ENCODE measurements around the gene SLC12A7. TPM values are rescaled to one million over a fixed set of nuclear protein-coding genes. Genes with fewer than 3 reads are reported as not detected.

SLC12A7 gene
- total and polyA plus RNA-seq, 2 of the 13 experiments (the other 11 are each of a cell fraction or from before 2014, with no cell fraction given) = 14.0 to 18.5 TPM

DNA sequence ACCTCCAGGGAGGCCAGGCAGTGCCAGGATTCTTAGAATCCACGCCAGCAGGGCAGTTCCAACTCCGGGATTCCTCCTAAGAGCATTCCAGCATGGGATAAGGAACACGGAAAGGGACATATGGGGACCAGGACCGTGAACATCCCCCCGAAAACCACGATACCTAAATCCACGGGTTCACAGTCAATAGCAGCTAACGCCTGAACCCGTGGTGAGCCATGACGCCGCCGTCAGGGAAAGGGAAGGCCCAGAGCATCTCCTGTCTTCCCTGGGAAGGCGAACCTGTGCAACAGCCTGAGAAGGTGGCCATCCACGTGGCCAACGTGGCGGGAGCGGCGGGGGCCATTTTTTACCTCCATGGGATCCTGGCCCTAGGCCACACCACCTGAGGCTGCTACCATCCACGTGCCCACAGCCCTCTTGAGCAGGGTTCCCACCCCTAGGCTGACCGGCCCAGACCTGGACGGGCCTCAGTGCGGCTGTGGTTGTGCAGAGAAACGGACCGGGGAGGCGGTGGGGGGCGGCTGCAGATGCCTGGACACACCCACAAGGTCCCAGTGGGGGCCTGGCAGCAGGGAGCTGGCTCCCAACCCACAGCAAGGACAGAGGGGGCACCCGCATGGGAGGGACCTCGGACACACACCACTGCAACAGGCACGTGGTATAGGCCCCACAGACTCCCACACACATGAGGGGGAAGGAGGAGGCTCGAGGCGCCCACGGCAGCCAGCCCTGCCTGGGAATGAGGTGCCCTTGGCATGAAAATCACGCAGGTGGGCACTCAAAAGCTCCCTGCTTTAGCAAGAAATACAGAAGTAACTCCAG lies 42.8 kb downstream of the SLC12A7 start:
- Histone ChIP-seq H3K27me3 (ENCODE audit: control insufficient read depth in 1 of 2, insufficient read depth in 2 of 2, low read length in 2 of 2) (no peaks in the 10 kb centered on the region), H3K27ac (ENCODE audit: extremely low read length, insufficient read depth, low read length) (no peak overlapping the region), H4K20me1 (ENCODE audit: insufficient read depth, low read length) (no peaks in the 10 kb centered on the region), H3K4me2 (ENCODE audit: low read depth, low read length) (no peak overlapping the region), H3K4me3 (replicated peaks in 1 of 3; ENCODE audit: insufficient read depth in 1 of 3, low read depth in 2 of 3, low read length in 3 of 3) (no peak overlapping the region), H3K79me2 (ENCODE audit: insufficient read depth, low read length) (no peaks in the 10 kb centered on the region), H3K9me3 (ENCODE audit: low read length) (no peaks in the 10 kb centered on the region), H3K4me1 (ENCODE audit: insufficient read depth, low read length) (no peaks in the 10 kb centered on the region), H2AFZ (ENCODE audit: low read length) (no peak overlapping the region), H3K9ac (ENCODE audit: insufficient read depth, low read depth, low read length) (no peak overlapping the region), H3K36me3 (replicated peaks in 1 of 2; ENCODE audit: control insufficient read depth in 1 of 2, insufficient read depth in 2 of 2, low read length in 2 of 2) (peaks cover 17 to 53% of the 10 kb centered on the region in 2 experiments; a peak in 4 of 5 replicates)
- no peak for TF ChIP-seq SIX1 (CRISPR knock-in tag; IDR thresholded peaks at IDR 0.05; ENCODE audit: borderline replicate concordance)
- TF ChIP-seq HMG20A (CRISPR knock-in tag; IDR thresholded peaks at IDR 0.05; ENCODE audit: borderline replicate concordance) = no peak
- no peak for TF ChIP-seq ZNF205 (CRISPR knock-in tag; IDR thresholded peaks at IDR 0.05)
- no TSS peak for BruUV-seq (replicated peaks)
- FAIRE-seq (no peak), DNase-seq (ENCODE audit: low spot score) (no peak), ATAC-seq (no peak)
- CTCF ChIA-PET (ENCODE audit: low intra/inter-chr PET ratio, low total read pairs) = no interaction called here
- intact Hi-C loops (cut with micrococcal nuclease; ENCODE audit: unreplicated experiment) = no loop called here
- 96% methylated on average over 19 of the region's 33 CpGs for WGBS (ENCODE audit: low lambda C conversion rate)
- in situ Hi-C loops (cut with HindIII; ENCODE audit: extremely low pct_ligation_motif_present, low pct_unique_long_range_greater_than_20kb) = loop anchor here (5.0 kb wide), 1 partner anchor 33 kb away; no protein-coding TSS in a partner anchor
- POLR2A ChIA-PET = no interaction called here

DNA sequence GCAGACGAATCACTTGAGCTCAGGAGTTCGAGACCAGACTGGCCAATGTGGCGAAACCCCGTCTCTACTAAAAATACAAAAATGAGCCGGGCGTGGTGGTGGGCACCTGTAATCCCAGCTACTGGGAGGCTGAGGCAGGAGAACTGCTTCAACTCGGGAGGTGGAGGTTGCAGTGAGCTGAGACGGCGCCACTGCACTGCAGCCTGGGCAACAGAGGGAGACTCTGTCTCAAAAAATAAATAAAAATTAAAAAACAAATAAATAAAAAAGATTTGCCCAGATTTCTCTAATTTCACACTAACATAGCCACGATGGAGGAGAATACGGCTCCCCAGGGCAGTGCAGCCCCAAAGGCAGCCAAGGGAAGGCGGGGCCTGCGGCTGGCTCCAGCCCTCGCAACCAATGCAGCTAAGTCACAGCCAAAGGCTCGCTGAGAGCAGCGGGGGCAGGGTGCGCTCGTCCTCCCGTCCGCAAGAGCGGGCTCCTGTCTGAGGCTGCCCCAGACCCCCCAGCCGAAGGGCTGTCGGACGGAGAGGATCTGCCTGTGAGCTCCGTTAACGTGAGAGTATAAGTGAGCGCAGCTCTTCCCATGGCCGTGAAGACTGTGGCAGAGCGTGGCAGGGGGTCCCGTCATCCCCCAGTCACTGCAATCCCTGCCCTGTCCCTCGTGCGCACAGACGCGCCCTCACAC lies 43.5 kb downstream of the SLC12A7 start:
- Histone ChIP-seq H2AFZ (ENCODE audit: low read length) (no peak overlapping the region), H3K79me2 (ENCODE audit: insufficient read depth, low read length) (no peaks in the 10 kb centered on the region), H4K20me1 (ENCODE audit: insufficient read depth, low read length) (no peaks in the 10 kb centered on the region), H3K4me1 (ENCODE audit: insufficient read depth, low read length) (no peaks in the 10 kb centered on the region), H3K27ac (ENCODE audit: extremely low read length, insufficient read depth, low read length) (no peak overlapping the region), H3K27me3 (ENCODE audit: control insufficient read depth in 1 of 2, insufficient read depth in 2 of 2, low read length in 2 of 2) (no peaks in the 10 kb centered on the region), H3K4me2 (ENCODE audit: low read depth, low read length) (no peak overlapping the region), H3K36me3 (replicated peaks in 1 of 2; ENCODE audit: control insufficient read depth in 1 of 2, insufficient read depth in 2 of 2, low read length in 2 of 2) (peaks cover 16 to 50% of the 10 kb centered on the region in 2 experiments; a peak in 4 of 5 replicates), H3K9ac (ENCODE audit: insufficient read depth, low read depth, low read length) (no peak overlapping the region), H3K4me3 (replicated peaks in 1 of 3; ENCODE audit: insufficient read depth in 1 of 3, low read depth in 2 of 3, low read length in 3 of 3) (no peak overlapping the region), H3K9me3 (ENCODE audit: low read length) (no peaks in the 10 kb centered on the region)
- no peak for DNase-seq (ENCODE audit: low spot score)
- BruUV-seq (replicated peaks) = no TSS peak
- intact Hi-C loops (cut with micrococcal nuclease; ENCODE audit: unreplicated experiment) (no loop called here), in situ Hi-C loops (cut with HindIII; ENCODE audit: extremely low pct_ligation_motif_present, low pct_unique_long_range_greater_than_20kb) (loop anchor here (5.0 kb wide), 1 partner anchor 34 kb away; no protein-coding TSS in a partner anchor)
- CTCF ChIA-PET (ENCODE audit: low intra/inter-chr PET ratio, low total read pairs) = no interaction called here
- WGBS (ENCODE audit: low lambda C conversion rate) = 95% methylated on average over 21 of the region's 34 CpGs
- FAIRE-seq = no peak
- TF ChIP-seq TCF12 (IDR thresholded peaks at IDR 0.05) (no peak), TCF12 (CRISPR knock-in tag; IDR thresholded peaks at IDR 0.05) (no peak), RFX5 (IDR thresholded peaks at IDR 0.05; ENCODE audit: low read depth, low read length) (no peak), ADNP (CRISPR knock-in tag; IDR thresholded peaks at IDR 0.05) (no peak), NCOA2 (CRISPR knock-in tag; IDR thresholded peaks at IDR 0.05) (no peak), ZNF891 (CRISPR knock-in tag; IDR thresholded peaks at IDR 0.05) (no peak), SRY (CRISPR knock-in tag; IDR thresholded peaks at IDR 0.05) (no peak)
- TF ChIP-seq, protein P1, sequence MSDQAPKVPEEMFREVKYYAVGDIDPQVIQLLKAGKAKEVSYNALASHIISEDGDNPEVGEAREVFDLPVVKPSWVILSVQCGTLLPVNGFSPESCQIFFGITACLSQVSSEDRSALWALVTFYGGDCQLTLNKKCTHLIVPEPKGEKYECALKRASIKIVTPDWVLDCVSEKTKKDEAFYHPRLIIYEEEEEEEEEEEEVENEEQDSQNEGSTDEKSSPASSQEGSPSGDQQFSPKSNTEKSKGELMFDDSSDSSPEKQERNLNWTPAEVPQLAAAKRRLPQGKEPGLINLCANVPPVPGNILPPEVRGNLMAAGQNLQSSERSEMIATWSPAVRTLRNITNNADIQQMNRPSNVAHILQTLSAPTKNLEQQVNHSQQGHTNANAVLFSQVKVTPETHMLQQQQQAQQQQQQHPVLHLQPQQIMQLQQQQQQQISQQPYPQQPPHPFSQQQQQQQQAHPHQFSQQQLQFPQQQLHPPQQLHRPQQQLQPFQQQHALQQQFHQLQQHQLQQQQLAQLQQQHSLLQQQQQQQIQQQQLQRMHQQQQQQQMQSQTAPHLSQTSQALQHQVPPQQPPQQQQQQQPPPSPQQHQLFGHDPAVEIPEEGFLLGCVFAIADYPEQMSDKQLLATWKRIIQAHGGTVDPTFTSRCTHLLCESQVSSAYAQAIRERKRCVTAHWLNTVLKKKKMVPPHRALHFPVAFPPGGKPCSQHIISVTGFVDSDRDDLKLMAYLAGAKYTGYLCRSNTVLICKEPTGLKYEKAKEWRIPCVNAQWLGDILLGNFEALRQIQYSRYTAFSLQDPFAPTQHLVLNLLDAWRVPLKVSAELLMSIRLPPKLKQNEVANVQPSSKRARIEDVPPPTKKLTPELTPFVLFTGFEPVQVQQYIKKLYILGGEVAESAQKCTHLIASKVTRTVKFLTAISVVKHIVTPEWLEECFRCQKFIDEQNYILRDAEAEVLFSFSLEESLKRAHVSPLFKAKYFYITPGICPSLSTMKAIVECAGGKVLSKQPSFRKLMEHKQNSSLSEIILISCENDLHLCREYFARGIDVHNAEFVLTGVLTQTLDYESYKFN (CRISPR knock-in tag; conservative IDR thresholded peaks at IDR 0.05) = no peak
- POLR2A ChIA-PET = no interaction called here
- ATAC-seq = no peak
